Measurements from ENCODE around the gene STAP1. TPM values are rescaled to one million over a fixed set of nuclear protein-coding genes. Genes with fewer than 3 reads are reported as not detected.

The STAP1 gene
- total and polyA plus RNA-seq, 10 of the 15 experiments (the other 5 are each of a cell fraction or from before 2014, with no cell fraction given) = 4.6 to 19.4 (median 9.4) TPM

DNA sequence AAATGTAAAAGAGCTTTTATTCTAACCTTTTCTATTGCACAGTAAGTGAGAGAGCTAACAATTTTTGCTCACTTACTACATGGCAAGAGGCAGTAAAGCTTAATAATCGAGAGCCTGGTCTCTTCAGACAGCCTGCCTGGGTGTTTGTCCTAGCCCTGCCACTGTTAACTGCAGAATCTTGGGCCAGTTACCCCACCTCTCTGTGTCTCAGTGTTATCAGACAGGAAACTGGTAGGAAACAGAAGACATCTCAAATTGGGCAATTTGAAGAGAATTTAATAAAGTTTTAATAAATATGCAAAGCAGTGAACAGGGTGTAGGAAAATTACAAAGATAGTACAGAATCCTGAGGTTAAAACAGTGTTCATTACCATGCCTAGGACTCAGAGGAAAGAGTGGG lies 13.4 kb downstream of the STAP1 start (continued):
- TF ChIP-seq, protein P1, sequence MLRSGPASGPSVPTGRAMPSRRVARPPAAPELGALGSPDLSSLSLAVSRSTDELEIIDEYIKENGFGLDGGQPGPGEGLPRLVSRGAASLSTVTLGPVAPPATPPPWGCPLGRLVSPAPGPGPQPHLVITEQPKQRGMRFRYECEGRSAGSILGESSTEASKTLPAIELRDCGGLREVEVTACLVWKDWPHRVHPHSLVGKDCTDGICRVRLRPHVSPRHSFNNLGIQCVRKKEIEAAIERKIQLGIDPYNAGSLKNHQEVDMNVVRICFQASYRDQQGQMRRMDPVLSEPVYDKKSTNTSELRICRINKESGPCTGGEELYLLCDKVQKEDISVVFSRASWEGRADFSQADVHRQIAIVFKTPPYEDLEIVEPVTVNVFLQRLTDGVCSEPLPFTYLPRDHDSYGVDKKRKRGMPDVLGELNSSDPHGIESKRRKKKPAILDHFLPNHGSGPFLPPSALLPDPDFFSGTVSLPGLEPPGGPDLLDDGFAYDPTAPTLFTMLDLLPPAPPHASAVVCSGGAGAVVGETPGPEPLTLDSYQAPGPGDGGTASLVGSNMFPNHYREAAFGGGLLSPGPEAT (IDR thresholded peaks at IDR 0.05; ENCODE audit: low read depth) = no peak
- no peak for TF ChIP-seq EP300 (IDR thresholded peaks at IDR 0.05; ENCODE audit: borderline replicate concordance in 1 of 2, control insufficient read depth in 1 of 2, low read depth in 2 of 2, low read length in 2 of 2)

DNA sequence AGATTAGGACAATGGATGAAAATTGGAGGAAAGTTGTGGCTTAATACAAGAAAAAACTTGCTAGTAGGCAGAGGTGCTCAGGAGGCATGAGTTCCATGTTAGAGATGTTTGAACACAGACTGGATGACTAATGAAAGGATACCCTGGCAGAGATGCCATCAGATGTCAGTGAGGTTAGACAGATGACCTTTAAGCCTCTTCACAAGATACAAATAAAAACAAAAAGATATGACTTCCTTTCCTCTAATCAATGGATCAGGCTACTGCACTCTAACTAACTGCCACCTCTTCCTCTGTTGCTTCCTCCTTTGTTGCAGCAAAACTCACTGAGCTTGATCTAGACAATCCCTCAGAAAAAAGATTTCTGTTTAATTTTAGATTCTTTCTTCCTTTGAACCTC lies 14.7 kb downstream of the STAP1 start:
- no peak for FAIRE-seq
- ChIA-PET RAD21 (ENCODE audit: unreplicated experiment) (no interaction called here), SMC1A (ENCODE audit: uncharacterized antibody, unreplicated experiment) (interaction anchor here (0.8 to 7.5 kb wide), 5 partner anchors 9 to 174 kb away, joined by 3 to 51 read pairs (median 3); partner anchors contain the start of gene STAP1), POLR2A (no interaction called here), CTCF (interaction anchor here (1.2 kb wide), 1 partner anchor 10 kb away, joined by 4 read pairs; no protein-coding TSS in a partner anchor)
- H3K79me2 ChIP-seq (ENCODE audit: control insufficient read depth, insufficient read depth, low read length) = no peaks in the 10 kb centered on the region
- no TSS peak for BruUV-seq (replicated peaks)
- H3K27me3 ChIP-seq (replicated peaks in 1 of 2; ENCODE audit: control insufficient read depth in 2 of 2, insufficient read depth in 2 of 2, low read length in 1 of 2) = no peaks in the 10 kb centered on the region
- H3K9me3 ChIP-seq (replicated peaks; ENCODE audit: control insufficient read depth, insufficient read depth, low read length) = no peaks in the 10 kb centered on the region; the same call in 2 of the 3 replicates
- no peaks in the 10 kb centered on the region for H3K36me3 ChIP-seq (ENCODE audit: control insufficient read depth in 2 of 2, insufficient read depth in 2 of 2, low read length in 1 of 2)
- no peak for ATAC-seq
- TF ChIP-seq SREBF2 (IDR thresholded peaks at IDR 0.05; ENCODE audit: low read length) = no peak
- TF ChIP-seq, protein P2, sequence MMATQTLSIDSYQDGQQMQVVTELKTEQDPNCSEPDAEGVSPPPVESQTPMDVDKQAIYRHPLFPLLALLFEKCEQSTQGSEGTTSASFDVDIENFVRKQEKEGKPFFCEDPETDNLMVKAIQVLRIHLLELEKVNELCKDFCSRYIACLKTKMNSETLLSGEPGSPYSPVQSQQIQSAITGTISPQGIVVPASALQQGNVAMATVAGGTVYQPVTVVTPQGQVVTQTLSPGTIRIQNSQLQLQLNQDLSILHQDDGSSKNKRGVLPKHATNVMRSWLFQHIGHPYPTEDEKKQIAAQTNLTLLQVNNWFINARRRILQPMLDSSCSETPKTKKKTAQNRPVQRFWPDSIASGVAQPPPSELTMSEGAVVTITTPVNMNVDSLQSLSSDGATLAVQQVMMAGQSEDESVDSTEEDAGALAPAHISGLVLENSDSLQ (IDR thresholded peaks at IDR 0.05) = no peak
- TF ChIP-seq NR2F1 (conservative IDR thresholded peaks at IDR 0.05) = no peak
- TF ChIP-seq RFX5 (IDR thresholded peaks at IDR 0.05; ENCODE audit: low read depth, low read length) = no peak
- no peak for TF ChIP-seq NRF1 (conservative IDR thresholded peaks at IDR 0.05; ENCODE audit: low read depth, low read length)
- TF ChIP-seq SRF (IDR thresholded peaks at IDR 0.05; ENCODE audit: low read depth in 2 of 2, low read length in 2 of 2) = no peak
- TF ChIP-seq, protein P3, sequence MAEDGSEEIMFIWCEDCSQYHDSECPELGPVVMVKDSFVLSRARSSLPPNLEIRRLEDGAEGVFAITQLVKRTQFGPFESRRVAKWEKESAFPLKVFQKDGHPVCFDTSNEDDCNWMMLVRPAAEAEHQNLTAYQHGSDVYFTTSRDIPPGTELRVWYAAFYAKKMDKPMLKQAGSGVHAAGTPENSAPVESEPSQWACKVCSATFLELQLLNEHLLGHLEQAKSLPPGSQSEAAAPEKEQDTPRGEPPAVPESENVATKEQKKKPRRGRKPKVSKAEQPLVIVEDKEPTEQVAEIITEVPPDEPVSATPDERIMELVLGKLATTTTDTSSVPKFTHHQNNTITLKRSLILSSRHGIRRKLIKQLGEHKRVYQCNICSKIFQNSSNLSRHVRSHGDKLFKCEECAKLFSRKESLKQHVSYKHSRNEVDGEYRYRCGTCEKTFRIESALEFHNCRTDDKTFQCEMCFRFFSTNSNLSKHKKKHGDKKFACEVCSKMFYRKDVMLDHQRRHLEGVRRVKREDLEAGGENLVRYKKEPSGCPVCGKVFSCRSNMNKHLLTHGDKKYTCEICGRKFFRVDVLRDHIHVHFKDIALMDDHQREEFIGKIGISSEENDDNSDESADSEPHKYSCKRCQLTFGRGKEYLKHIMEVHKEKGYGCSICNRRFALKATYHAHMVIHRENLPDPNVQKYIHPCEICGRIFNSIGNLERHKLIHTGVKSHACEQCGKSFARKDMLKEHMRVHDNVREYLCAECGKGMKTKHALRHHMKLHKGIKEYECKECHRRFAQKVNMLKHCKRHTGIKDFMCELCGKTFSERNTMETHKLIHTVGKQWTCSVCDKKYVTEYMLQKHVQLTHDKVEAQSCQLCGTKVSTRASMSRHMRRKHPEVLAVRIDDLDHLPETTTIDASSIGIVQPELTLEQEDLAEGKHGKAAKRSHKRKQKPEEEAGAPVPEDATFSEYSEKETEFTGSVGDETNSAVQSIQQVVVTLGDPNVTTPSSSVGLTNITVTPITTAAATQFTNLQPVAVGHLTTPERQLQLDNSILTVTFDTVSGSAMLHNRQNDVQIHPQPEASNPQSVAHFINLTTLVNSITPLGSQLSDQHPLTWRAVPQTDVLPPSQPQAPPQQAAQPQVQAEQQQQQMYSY (CRISPR knock-in tag; IDR thresholded peaks at IDR 0.05) = no peak
- H4K20me1 ChIP-seq (ENCODE audit: control insufficient read depth, insufficient read depth) = no peaks in the 10 kb centered on the region
- H3K4me1 ChIP-seq (ENCODE audit: control insufficient read depth, insufficient read depth, low read length) = peaks cover 19% of the 10 kb centered on the region
- intact Hi-C loops (cut with micrococcal nuclease; ENCODE audit: unreplicated experiment) = no loop called here
- no peak overlapping the region for H3K4me2 ChIP-seq (ENCODE audit: control insufficient read depth, insufficient read depth)
- no peak overlapping the region for H3K27ac ChIP-seq (ENCODE audit: control insufficient read depth, insufficient read depth)
- in situ Hi-C loops (cut with MboI) = no loop called here
- H3K9ac ChIP-seq (ENCODE audit: control insufficient read depth, insufficient read depth, low read length) = no peak overlapping the region
- no peak for DNase-seq (ENCODE audit: low read depth, low spot score)
- no peak overlapping the region for H2AFZ ChIP-seq (ENCODE audit: control insufficient read depth, low read depth, low read length)
- H3K4me3 ChIP-seq = no peak overlapping the region

Data from GM12878 (cell line).